Body of pancreas (tissue), 4 donors: ENCODE results near the gene ASB8. TPM values are rescaled to one million over a fixed set of nuclear protein-coding genes. Genes with fewer than 3 reads are reported as not detected.
A peak's percentile ranks its signal among the peaks of the same experiment; 100 is the strongest.

Experiments used
- ATAC-seq: fragments of 150-250 bp; one replicate; pipeline ENCODE4 v1.9.1; 2016
- DNase-seq, 4 donors: peaks; one replicate each; pipeline ENCODE4 v3.0.0-alpha.2; 2019
- H3K27ac ChIP-seq, 4 donors: fragments of 200-600 bp; sonication (generic); 1 replicate in 3 of 4; 2 replicates in 1 of 4; pipeline versions ENCODE4 v1.5.1 to v1.6.1; 2016 to 2019; ENCODE audit warnings: mild to moderate bottlenecking in 1 of 4, mixed read lengths in 1 of 4, moderate library complexity in 1 of 4
- H3K27me3 ChIP-seq, 2 donors: fragments of 200-600 bp; sonication (generic); one replicate each; pipeline ENCODE4 v1.6.0; 2016; ENCODE audit warnings: mild to moderate bottlenecking in 1 of 2
- H3K36me3 ChIP-seq, 2 donors: fragments of 200-600 bp; sonication (generic); replicated peaks in 1 of 2; 2 replicates each; pipeline ENCODE4 v1.5.1; 2016; ENCODE audit warnings: low read depth in 2 of 2; ENCODE audit not compliant: insufficient read depth in 1 of 2
- H3K4me1 ChIP-seq: fragments of 200-600 bp; sonication (generic); one replicate; pipeline ENCODE4 v1.6.0; 2016
- H3K4me3 ChIP-seq, 2 donors: fragments of 200-600 bp; sonication (generic); 1 replicate in 1 of 2; 2 replicates in 1 of 2; pipeline ENCODE4 v1.5.1; 2016 to 2019
- H3K9me3 ChIP-seq, 3 donors: fragments of 200-600 bp; sonication (generic); 1 replicate in 2 of 3; 2 replicates in 1 of 3; pipeline ENCODE4 v1.5.1; 2016
- POLR2A ChIP-seq, 3 donors: fragments of 450-650 bp; IDR thresholded peaks; one replicate each; pipeline ENCODE4 v1.6.1; 2016; ENCODE audit warnings: antibody characterized with exemption in 3 of 3, mild to moderate bottlenecking in 2 of 3
- WGBS, 2 donors: methylation state at CpG; one replicate each; pipeline ENCODE4 v1.1.5; 2017; 5-methylcytosine and 5-hydroxymethylcytosine counted together
- intact Hi-C: fragments of 100-400 bp; cut with DNase I; formaldehyde crosslinking; loops from one replicate; pipeline ENCODE4 v1.15.1; 2023
- total RNA-seq, 2 donors: library from RNA; depleted of rRNA; stranded (reverse); fragments of >200 nt; gene quantifications; one replicate each; pipeline ENCODE4 v1.1.0, GENCODE V29; 2016
- TF ChIP-seq, protein P1 (sequence below), 7 experiments: fragments of 450-650 bp in 4 of 7; fragments of 200-600 bp in 3 of 7; sonication (generic) in 3 of 7; IDR thresholded peaks; one replicate each; pipeline ENCODE4 v1.5.1; 2016 to 2019; ENCODE audit warnings: antibody characterized with exemption in 7 of 7

The ASB8 gene
- total RNA-seq, 2 donors from 2014 or later: 27.2 to 33.0 TPM

DNA sequence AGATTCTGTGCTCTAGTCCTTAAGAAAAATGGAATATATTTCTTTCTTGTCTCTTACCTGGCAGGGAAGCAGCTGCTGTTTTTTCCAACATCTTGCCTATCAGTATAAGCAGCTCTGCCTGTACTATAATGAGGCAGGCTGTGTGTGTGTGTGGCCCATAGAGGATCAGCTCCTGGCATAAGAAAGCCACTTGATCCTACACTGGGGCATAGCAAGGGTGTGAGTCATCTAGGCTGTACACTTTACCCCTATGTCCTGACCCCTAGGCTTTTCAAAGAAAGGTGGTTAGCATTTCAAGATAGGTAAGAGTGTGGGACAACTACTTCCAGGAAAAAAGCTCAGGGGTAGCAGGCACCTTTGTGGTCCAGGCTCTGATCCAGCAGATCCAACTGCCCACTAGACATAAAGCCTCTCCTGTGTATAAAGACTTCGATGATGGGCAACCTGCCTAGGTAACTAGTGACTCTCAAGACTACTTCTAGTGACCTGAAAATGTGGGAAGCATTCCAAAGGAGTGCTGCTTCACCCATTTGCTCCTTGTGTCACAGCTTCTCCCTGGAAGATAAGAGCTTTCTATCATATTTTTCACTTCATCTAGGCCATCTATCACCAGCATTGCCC lies 46.5 kb downstream of the ASB8 start:
- Histone ChIP-seq H3K27me3 (no peaks in the 10 kb centered on the region), H3K9me3 (no peaks in the 10 kb centered on the region), H3K4me1 (peaks cover 8% of the 10 kb centered on the region), H3K36me3 (no peaks in the 10 kb centered on the region), H3K4me3 (no peak overlapping the region), H3K27ac (no peak overlapping the region)
- 80 to 100% methylated on average over 1 of the region's 1 CpG for WGBS, 2 donors
- ATAC-seq (no peak), DNase-seq (no peak)
- intact Hi-C loops: no loop called here
- TF ChIP-seq, protein P1, sequence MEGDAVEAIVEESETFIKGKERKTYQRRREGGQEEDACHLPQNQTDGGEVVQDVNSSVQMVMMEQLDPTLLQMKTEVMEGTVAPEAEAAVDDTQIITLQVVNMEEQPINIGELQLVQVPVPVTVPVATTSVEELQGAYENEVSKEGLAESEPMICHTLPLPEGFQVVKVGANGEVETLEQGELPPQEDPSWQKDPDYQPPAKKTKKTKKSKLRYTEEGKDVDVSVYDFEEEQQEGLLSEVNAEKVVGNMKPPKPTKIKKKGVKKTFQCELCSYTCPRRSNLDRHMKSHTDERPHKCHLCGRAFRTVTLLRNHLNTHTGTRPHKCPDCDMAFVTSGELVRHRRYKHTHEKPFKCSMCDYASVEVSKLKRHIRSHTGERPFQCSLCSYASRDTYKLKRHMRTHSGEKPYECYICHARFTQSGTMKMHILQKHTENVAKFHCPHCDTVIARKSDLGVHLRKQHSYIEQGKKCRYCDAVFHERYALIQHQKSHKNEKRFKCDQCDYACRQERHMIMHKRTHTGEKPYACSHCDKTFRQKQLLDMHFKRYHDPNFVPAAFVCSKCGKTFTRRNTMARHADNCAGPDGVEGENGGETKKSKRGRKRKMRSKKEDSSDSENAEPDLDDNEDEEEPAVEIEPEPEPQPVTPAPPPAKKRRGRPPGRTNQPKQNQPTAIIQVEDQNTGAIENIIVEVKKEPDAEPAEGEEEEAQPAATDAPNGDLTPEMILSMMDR (IDR thresholded peaks at IDR 0.05): no peak
- no peak for TF ChIP-seq POLR2A (IDR thresholded peaks at IDR 0.05)

DNA sequence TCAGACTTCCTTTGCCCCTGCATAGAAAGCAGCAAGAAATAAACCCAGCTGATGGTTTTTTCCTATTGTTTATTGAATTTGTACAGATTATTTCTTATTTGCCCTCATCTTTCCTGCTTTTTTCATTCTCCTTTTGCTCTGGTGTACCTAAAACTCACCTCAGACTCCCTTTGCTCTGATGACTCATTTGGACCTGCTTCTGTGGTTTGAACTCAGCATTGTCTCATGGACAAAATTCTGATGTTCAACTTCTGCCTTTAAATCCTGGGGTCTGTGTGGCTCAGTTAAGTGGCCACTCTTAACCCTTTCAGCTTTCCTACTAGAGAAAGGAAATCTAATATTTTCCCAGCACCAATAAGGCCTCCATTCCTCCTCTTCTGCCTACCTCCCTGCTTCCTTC lies 47.9 kb downstream of the ASB8 start:
- intact Hi-C loops: no loop called here

DNA sequence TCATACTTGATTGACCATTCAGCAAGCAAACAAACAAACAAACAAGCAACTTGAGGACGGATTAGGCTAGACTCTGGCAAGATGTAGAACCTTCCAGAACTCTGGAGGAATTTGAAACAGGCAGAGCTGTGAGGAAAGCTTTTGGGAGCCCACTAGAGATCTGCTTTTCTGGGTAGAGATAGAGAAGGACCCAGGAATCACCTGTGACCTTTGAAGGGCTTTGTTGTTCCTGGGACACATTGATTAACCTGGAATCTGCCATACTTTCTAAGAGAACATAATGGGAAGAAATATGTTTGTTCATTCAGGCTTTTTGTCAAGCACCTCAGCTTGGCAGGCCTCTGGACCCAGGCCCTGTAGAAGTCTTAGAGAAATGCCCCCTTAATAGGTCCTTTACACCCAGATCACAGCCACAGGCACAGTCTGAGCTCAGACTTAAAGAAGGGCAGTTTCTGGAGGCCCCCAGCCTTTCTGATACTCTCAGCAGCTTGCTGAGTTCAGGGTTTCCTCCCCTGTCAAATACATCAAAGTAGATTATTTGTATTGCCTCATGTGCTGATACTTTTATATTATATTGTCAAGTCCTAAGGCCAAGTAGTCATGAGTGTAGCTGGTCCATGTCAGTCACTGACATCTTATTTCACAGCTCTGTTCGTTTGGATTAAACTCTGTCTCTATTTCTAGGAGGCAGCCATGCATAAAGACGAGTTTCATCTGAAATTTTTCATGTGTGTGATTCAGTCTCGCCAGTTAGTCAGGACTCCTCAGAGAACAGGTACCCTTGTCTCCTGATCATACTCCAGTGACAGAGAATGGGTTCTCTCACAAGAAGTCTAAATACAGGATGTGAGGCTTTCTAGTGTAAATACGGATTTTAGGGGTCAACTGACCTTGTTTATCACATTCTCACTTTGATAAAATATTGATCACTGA lies 50.4 kb downstream of the ASB8 start:
- 38 to 59% methylated on average over 5 of the region's 5 CpGs for WGBS, 2 donors
- ATAC-seq (no peak), DNase-seq (no peak)
- Histone ChIP-seq H3K4me1 (peaks cover 18% of the 10 kb centered on the region), H3K27ac (peak overlapping the region; percentile 82 to 96 (median 90)), H3K36me3 (no peaks in the 10 kb centered on the region), H3K9me3 (no peaks in the 10 kb centered on the region), H3K4me3 (no peak overlapping the region), H3K27me3 (no peaks in the 10 kb centered on the region)
- no peak for TF ChIP-seq POLR2A (IDR thresholded peaks at IDR 0.05)
- TF ChIP-seq, protein P1 (IDR thresholded peaks at IDR 0.05): no peak
- intact Hi-C loops: no loop called here

More for the DNA sequence above, 47.9 kb downstream of the ASB8 start:
- H3K27ac ChIP-seq: no peak overlapping the region
- no peaks in the 10 kb centered on the region for H3K27me3 ChIP-seq
- TF ChIP-seq POLR2A (IDR thresholded peaks at IDR 0.05): no peak
- TF ChIP-seq, protein P1 (IDR thresholded peaks at IDR 0.05): no peak
- H3K4me1 ChIP-seq: peaks cover 15% of the 10 kb centered on the region
- no peak for ATAC-seq
- no peaks in the 10 kb centered on the region for H3K36me3 ChIP-seq
- no peak for DNase-seq
- H3K4me3 ChIP-seq: no peak overlapping the region
- no peaks in the 10 kb centered on the region for H3K9me3 ChIP-seq

DNA sequence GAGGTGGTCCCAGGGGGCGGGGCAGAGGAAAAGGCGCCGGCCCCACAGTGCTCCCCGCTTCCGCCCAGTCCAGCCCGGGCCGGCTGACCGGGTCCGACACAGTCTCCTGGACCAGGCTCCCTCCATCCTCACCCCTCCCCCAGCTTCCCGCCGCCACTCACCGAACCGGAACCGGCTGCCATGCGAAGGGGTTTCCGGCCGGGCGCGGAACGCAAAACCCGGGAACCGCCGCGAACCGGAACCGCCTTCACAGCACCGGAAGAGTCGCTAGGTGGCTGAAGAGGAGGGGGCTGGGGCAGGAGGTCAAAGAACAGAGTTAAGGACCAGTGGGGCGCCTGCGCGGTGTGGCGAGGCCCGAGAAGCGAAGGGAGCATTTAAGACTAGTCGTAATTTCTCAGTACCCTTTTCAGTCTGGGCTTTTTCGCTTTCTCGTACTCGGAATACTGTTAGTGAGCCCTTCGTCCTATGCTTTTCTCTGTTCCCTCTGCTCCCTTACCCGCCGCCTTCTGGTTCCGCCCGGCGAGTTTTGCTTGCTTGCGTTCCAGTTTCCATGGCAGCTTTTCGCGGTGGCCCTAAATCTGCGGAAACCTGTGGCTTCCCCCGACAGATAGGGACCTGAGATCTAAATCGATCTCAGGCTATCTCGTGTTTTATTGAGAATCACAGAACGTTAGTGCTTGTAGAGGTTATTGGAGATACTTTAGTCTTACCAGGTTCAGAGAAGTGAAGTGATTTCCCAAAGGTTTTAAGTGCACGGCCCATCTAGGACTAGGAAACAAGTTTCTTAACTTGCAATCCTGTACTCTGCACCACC lies 51.2 kb downstream of the ASB8 start, which contains the start of gene SENP1:
Gene SENP1, minus strand, starts transcription at position 213 of the 814 bp plus-strand sequence. CDS start 4,607 bp downstream, outside the sequence.
- peak; percentile 84 to 90 (median 88) for DNase-seq
- intact Hi-C loops: no loop called here
- H3K27me3 ChIP-seq: no peaks in the 10 kb centered on the region
- 0% methylated on average over 35 to 51 of the region's 53 CpGs for WGBS, 2 donors
- H3K27ac ChIP-seq: peak within 1 kb of the TSS; percentile 82 to 96 (median 90)
- TF ChIP-seq, protein P1 (IDR thresholded peaks at IDR 0.05): peak in 5 of 7 experiments; percentile 27 to 66 (median 42)
- TF ChIP-seq POLR2A (IDR thresholded peaks at IDR 0.05): peak in 2 of 3 donors; percentile 45 to 61
- H3K36me3 ChIP-seq: no peaks in the 10 kb centered on the region
- H3K4me3 ChIP-seq: peak within 1 kb of the TSS; percentile 88 to 96
- H3K4me1 ChIP-seq: peaks cover 18% of the 10 kb centered on the region
- no peaks in the 10 kb centered on the region for H3K9me3 ChIP-seq
- peak; percentile 97 for ATAC-seq
